VCaP (cell line): ENCODE results near the gene KCNMA1.

Source experiments
- H3K27ac ChIP-seq: fragments of 450-650 bp; 2 replicates; pipeline ENCODE4 v1.5.1; 2017
- TF ChIP-seq, protein P1 (sequence below): fragments of 450-650 bp; conservative IDR thresholded peaks from 2 replicates; pipeline ENCODE4 v1.5.1; 2017; ENCODE audit warnings: mild to moderate bottlenecking, moderate library complexity

Gene KCNMA1

DNA sequence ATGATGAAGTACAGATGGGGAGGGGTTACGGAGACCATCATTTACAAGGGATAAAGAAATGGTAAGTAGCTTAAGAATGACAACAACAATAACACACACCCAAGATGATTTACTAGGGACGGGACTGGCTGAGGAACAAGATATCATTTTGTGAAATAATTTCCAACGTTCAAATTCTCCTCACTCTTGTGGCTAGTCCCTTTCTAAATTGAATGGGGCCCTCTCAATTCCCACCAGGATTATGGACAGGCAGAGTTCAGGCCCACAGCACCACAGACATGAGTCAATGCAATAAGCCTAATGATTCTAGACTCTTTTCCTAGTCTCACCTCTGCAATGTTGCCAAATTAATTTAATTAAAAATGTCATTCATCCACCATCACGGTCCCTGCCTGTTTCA, 448.1 kb downstream of the KCNMA1 start:
- no peak overlapping the region for H3K27ac ChIP-seq
- TF ChIP-seq, protein P1, sequence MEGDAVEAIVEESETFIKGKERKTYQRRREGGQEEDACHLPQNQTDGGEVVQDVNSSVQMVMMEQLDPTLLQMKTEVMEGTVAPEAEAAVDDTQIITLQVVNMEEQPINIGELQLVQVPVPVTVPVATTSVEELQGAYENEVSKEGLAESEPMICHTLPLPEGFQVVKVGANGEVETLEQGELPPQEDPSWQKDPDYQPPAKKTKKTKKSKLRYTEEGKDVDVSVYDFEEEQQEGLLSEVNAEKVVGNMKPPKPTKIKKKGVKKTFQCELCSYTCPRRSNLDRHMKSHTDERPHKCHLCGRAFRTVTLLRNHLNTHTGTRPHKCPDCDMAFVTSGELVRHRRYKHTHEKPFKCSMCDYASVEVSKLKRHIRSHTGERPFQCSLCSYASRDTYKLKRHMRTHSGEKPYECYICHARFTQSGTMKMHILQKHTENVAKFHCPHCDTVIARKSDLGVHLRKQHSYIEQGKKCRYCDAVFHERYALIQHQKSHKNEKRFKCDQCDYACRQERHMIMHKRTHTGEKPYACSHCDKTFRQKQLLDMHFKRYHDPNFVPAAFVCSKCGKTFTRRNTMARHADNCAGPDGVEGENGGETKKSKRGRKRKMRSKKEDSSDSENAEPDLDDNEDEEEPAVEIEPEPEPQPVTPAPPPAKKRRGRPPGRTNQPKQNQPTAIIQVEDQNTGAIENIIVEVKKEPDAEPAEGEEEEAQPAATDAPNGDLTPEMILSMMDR: no peak

DNA sequence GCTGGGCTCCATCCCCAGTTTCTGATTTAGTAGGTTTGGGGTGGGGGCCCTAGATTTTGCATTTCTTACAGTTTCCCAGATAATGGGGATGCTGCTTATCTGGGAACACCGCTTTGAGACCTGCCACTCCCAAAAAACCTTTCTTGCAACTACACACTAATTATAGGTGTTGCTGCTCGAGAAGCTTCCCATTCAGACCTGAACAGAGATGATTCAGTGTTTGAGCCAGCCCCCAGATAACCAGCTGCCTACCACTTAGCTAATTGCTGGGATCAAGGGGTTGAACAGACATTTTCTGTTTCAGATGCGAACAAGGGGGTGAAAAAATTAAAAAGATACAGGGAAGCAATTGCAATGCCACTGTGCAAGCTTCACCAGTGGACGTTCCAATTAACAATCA, 448.5 kb downstream of the KCNMA1 start:
- no peak overlapping the region for H3K27ac ChIP-seq
- TF ChIP-seq, protein P1: no peak

DNA sequence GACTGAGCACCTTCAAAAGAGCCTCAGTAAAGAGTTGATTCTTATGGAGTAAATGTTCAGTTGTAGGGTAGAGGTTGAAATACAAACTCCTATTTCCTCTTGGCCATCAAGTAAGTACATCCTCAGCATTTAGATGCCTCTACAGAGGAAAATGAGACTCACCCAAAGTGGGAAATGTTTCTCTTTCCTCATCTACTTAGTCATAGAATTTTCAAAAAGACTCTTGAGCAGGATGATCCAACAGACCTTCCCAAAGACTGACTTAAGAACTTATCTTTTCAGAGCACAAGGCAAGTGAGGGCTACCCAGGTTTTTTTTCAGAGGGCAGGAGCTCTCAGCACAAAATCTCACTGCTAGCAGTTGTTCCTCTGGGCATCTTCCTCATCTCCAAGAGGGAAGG, 449.1 kb downstream of the KCNMA1 start:
- TF ChIP-seq, protein P1: no peak
- H3K27ac ChIP-seq: no peak overlapping the region

DNA sequence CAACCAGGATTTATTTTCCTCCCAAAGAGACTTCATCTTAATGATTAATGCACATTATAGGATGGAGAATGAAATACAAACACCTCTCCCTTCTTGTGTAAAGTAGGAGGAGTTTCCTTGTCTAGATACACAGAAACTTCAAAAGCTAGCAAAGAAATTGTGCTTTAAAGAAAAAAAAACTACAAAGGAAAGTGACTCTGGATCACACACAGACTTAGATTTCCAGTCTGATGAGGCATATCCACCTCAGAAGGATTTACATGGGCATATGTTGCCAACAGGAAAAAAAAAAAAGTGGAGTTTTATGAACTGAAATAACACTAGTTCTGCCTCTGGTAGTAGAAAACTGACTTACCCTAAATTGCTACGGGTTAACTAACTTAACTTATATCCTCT, 449.6 kb downstream of the KCNMA1 start:
- no peak overlapping the region for H3K27ac ChIP-seq
- TF ChIP-seq, protein P1: no peak

DNA sequence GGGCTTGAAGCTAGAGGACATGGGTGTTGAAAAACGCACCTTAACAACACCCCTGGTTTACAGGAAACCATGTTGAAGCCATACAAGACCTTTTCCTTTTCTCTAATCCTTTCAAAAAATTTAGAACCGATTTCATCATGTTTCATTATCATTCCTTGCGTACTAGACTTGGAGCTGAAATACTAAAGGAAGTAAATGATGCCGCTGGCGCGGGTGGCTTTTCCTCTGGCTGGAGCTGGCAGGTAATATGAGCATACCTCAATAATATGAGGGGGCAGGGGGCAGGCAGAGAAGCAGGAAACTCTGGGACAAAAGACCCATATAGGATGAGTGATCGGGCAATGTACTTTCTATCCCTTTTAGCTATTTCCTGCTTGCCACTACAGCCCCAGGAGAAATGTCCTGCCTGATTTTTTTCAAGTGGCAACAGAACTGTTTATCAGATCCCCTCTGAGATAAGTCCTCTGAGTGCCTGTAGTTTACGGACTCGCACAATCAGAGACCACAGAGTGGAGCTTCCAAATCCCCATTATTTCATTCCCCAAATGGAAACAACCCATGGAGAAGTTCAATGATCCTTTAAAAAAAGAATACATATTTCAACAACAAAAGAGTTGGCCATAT, 450.1 kb downstream of the KCNMA1 start:
- TF ChIP-seq, protein P1: no peak
- no peak overlapping the region for H3K27ac ChIP-seq

DNA sequence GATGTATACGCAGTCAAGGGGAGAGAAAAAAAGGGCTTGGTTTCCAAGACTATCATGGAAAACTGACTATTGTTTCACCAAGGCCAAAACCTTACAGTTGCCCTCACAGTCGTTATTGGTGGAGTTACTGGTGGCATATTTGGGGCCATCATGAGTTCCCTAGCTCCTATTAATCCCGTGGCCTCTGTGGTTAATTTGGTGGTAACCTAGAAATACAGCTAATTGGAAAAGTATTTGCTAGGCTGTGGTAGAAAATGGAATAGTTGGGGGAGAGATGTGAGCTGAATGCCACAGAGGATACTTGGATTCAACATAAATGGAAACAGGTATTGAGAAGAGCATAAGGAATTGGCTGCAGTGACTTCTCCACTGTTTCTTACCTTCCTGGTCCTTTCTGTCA, 450.7 kb downstream of the KCNMA1 start:
- TF ChIP-seq, protein P1: no peak
- no peak overlapping the region for H3K27ac ChIP-seq

DNA sequence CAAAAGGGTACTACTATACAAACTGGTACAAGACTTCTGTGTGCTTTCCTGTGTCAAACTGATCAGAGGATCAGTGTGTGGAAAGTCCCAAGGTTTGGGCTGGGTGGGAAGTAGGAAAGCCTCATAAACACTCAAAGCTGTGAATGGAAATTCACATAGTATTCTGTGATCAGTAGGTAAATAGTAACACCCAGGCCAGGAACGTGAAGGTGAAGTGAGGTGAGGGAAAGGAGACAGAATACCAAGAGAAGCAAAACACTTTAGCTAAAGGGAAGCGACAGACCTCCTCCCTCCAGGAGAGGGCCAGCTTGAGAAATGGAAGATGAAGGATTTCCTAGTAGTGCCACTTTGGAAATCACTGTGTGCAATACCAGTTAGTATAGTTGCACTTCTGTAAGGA, 451.9 kb downstream of the KCNMA1 start:
- TF ChIP-seq, protein P1: no peak
- H3K27ac ChIP-seq: no peak overlapping the region
